Bronchial epithelial cell (primary cell): Measurements from ENCODE around the gene NELL1. TPM values are rescaled to one million over a fixed set of nuclear protein-coding genes. Genes with fewer than 3 reads are reported as not detected.

Source experiments
- DNase-seq: peaks from one replicate; pipeline ENCODE4 v3.0.0-alpha.2; 2010; ENCODE audit warnings: low read depth
- FAIRE-seq: peaks from 2 replicates; lab custom pipeline; 2011; peaks lifted over from hg19 to GRCh38; lab: Jason Lieb, UNC
- H3K27me3 ChIP-seq: 2 replicates; pipeline ENCODE4 v1.5.1; 2011; ENCODE audit warnings: low read length; ENCODE audit not compliant: control insufficient read depth, insufficient read depth
- H3K36me3 ChIP-seq: 2 replicates; pipeline ENCODE4 v1.5.1; 2011; ENCODE audit warnings: low read length; ENCODE audit not compliant: control insufficient read depth, insufficient read depth
- H3K4me3 ChIP-seq: 2 replicates; pipeline ENCODE4 v1.5.1; 2011; ENCODE audit warnings: mild to moderate bottlenecking, low read depth, low read length, control low read depth
- total RNA-seq: library from RNA; depleted of rRNA; stranded (reverse); fragments of >200 nt; gene quantifications from 2 replicates; pipeline ENCODE4 v1.2.1, GENCODE V29; 2014
- TF ChIP-seq, protein P1 (sequence below): IDR thresholded peaks from 2 replicates; pipeline ENCODE4 v1.5.1; 2011; ENCODE audit warnings: mild to moderate bottlenecking, moderate library complexity, low read length, control low read depth, inconsistent platforms; ENCODE audit not compliant: insufficient read depth, severe bottlenecking

The NELL1 gene
- total RNA-seq, 1 donor from 2014 or later = not detected

- Histone ChIP-seq H3K4me3 (no peak overlapping the region), H3K27me3 (no peaks in the 10 kb centered on the region), H3K36me3 (no peaks in the 10 kb centered on the region)
- TF ChIP-seq, protein P1, sequence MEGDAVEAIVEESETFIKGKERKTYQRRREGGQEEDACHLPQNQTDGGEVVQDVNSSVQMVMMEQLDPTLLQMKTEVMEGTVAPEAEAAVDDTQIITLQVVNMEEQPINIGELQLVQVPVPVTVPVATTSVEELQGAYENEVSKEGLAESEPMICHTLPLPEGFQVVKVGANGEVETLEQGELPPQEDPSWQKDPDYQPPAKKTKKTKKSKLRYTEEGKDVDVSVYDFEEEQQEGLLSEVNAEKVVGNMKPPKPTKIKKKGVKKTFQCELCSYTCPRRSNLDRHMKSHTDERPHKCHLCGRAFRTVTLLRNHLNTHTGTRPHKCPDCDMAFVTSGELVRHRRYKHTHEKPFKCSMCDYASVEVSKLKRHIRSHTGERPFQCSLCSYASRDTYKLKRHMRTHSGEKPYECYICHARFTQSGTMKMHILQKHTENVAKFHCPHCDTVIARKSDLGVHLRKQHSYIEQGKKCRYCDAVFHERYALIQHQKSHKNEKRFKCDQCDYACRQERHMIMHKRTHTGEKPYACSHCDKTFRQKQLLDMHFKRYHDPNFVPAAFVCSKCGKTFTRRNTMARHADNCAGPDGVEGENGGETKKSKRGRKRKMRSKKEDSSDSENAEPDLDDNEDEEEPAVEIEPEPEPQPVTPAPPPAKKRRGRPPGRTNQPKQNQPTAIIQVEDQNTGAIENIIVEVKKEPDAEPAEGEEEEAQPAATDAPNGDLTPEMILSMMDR = no peak
- FAIRE-seq (no peak), DNase-seq (no peak)
Observed at GRCh38 chr11:20771026-20771425, 101.6 kb downstream of the NELL1 start.

GRCh38 chr11:20771681-20772080, 102.3 kb downstream of the NELL1 start:
- no peak overlapping the region for H3K4me3 ChIP-seq
- FAIRE-seq (no peak), DNase-seq (no peak)
- TF ChIP-seq, protein P1 = no peak
- H3K36me3 ChIP-seq = no peaks in the 10 kb centered on the region
- H3K27me3 ChIP-seq = no peaks in the 10 kb centered on the region

DNA sequence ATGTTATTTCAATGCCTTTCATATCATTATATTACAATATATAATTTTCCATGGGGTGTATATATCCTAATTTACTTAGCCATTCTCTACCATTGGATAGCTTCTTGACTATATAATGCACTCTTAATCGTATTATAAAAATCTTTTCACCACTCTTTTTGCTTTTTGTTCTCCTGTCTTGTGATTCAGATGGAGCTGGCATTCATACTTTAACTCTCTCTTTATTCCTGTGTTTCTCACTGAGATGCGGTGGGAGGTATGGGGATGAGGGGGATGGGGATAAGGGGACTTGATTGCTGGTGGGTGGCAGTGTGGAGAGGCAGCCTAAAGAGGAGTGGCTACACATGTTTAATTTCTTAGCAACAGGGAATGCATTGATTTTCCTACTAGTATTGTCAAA, 105.9 kb downstream of the NELL1 start:
- Histone ChIP-seq H3K36me3 (no peaks in the 10 kb centered on the region), H3K27me3 (no peaks in the 10 kb centered on the region), H3K4me3 (no peak overlapping the region)
- DNase-seq (no peak), FAIRE-seq (no peak)
- TF ChIP-seq, protein P1 = no peak

DNA sequence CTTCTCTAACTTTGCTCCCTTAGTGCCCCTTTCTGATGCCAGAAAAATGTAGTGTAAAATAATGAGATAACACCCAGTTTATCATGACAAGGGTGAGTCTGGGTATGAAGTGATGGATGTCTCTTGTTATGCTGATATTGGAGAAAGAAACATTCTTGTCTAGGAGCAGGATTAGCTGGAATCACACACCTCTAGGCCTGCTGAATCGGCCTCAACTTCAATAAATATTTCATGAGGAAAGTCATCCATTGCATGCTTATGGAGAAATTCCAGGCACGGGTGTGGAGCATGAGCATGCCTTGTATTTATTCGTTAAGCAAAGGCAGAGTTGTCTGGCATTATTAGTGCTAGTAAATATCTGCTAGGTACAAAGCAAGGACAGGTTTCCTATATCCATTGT, 113.4 kb downstream of the NELL1 start:
- no peaks in the 10 kb centered on the region for H3K36me3 ChIP-seq
- FAIRE-seq (no peak), DNase-seq (no peak)
- TF ChIP-seq, protein P1 = no peak
- H3K4me3 ChIP-seq = no peak overlapping the region
- no peaks in the 10 kb centered on the region for H3K27me3 ChIP-seq

GRCh38 chr11:20783220-20783619, 113.8 kb downstream of the NELL1 start:
- TF ChIP-seq, protein P1 = no peak
- no peaks in the 10 kb centered on the region for H3K36me3 ChIP-seq
- H3K4me3 ChIP-seq = no peak overlapping the region
- H3K27me3 ChIP-seq = no peaks in the 10 kb centered on the region
- no peak for DNase-seq
- FAIRE-seq = no peak

- Histone ChIP-seq H3K4me3 (no peak overlapping the region), H3K36me3 (no peaks in the 10 kb centered on the region), H3K27me3 (no peaks in the 10 kb centered on the region)
- DNase-seq = no peak
- FAIRE-seq = no peak
- TF ChIP-seq, protein P1 = no peak
Observed at GRCh38 chr11:20790622-20791021, 121.2 kb downstream of the NELL1 start.
